ENCODE data around the gene GNAT2. TPM values are rescaled to one million over a fixed set of nuclear protein-coding genes. Genes with fewer than 3 reads are reported as not detected.

The GNAT2 gene
- polyA plus RNA-seq, 1 experiment: 0.09 TPM

DNA sequence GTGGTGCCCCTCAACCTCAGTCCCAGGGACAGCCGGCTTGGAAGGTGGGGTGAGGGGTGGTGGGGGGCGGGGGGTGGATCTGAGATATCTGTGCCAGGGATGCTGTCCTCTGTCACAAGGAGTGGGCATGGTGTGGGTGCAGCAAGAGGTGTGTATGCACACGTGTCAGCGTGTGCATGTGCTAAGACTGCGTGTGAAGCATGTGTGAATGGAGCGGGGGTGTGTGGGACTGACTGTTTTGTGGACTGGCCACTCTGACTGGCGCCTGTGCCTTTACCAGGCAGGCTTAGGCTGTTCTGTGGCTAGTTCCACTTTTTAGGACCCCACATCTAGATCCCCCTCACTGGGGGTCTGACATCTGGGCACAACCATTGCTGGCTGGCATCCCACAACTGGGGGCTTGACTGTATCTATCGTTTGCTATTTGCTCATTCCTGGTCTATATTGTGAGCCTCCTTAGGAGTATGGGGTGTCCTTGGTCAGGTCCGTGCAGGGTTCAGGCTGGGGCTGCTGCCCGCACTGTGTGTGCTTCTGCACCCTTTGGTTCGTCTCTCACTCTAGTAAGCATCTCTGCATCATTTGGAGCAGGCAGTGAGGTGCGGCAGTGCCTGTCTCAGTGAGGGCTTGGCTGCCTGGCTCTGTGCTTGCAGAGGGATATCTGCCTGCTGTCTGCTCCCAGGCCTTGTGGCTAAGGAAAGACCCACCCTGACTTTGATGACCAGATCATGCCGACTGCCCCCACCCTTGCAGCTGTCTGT is 2.1 kb upstream of the GNAT2 start:
- ChIA-PET POLR2A (interaction anchor here (0.6 kb wide), 1 partner anchor 138 kb away, joined by 21 read pairs; no protein-coding TSS in a partner anchor), CTCF (interaction anchor here (0.8 to 13.3 kb wide), 5 partner anchors 11 to 152 kb away, joined by 3 to 153 read pairs (median 4); no protein-coding TSS in a partner anchor)
- H3K36me3 ChIP-seq (ENCODE audit: control insufficient read depth, insufficient read depth, low read length): peaks cover 4% of the 10 kb centered on the region
- DNase-seq (ENCODE audit: low read depth): no peak
- no peaks in the 10 kb centered on the region for H3K27me3 ChIP-seq (ENCODE audit: control insufficient read depth, insufficient read depth, low read length)
- H3K4me3 ChIP-seq (ENCODE audit: low read depth, low read length): peak overlapping the region; percentile 83
- no peak for TF ChIP-seq CTCF (IDR thresholded peaks at IDR 0.05; ENCODE audit: insufficient read depth, low read depth, low read length)

DNA sequence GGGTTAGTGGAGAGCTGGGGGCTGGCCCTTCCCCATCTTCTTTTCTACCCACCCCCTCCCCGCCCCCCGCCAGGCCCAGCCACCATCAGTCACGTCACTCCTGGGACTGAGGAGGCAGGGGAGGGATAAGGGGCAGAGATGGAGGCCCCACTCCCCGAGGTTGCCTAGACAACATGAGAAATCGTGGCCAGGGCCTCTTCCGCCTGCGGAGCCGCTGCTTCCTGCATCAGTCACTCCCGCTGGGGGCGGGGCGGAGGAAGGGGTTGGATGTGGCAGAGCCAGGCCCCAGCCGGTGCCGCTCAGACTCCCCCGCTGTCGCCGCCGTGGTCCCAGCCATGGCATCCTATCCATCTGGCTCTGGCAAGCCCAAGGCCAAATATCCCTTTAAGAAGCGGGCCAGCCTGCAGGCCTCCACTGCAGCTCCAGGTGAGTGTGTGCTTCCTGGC is 1.4 kb upstream of the GNAT2 start:
- DNase-seq (ENCODE audit: low read depth): peak; percentile 71
- POLR2A ChIA-PET: interaction anchor here (0.8 kb wide), 1 partner anchor 72 kb away, joined by 6 read pairs; the partner anchor contains the start of gene GNAI3
- Histone ChIP-seq H3K4me3 (ENCODE audit: low read depth, low read length) (peak overlapping the region; percentile 83), H3K27me3 (ENCODE audit: control insufficient read depth, insufficient read depth, low read length) (no peaks in the 10 kb centered on the region), H3K36me3 (ENCODE audit: control insufficient read depth, insufficient read depth, low read length) (peaks cover 1% of the 10 kb centered on the region; the same call in 1 of the 2 replicates)
- TF ChIP-seq CTCF (IDR thresholded peaks at IDR 0.05; ENCODE audit: insufficient read depth, low read depth, low read length): no peak
- CTCF ChIA-PET: interaction anchor here (1.0 to 13.3 kb wide), 5 partner anchors 17 to 153 kb away, joined by 3 to 153 read pairs (median 5); partner anchors contain the start of gene GNAI3

DNA sequence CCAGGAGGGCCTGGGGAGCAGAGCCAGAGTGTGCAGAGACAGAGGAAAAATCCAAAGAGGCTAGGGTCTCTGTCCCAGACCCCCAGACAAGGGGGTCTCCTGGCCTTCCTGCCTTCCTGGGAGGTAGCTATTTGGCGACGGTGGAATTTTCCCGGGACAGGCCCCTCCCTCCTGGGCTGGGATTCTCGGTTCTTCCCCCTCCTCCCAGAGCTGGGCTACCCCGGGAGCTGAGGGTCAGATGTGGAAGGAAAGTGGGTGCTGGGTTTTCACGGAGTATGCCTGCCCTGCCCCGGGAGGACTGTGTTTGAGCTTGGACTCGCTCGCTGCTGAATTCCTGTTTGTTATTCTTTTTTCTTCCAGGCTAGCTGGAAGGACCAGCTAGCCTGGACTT is 980 bp upstream of the GNAT2 start:
- ChIA-PET POLR2A (interaction anchor here (0.8 kb wide), 1 partner anchor 72 kb away, joined by 6 read pairs; the partner anchor contains the start of gene GNAI3), CTCF (interaction anchor here (0.9 to 13.3 kb wide), 7 partner anchors 18 to 153 kb away, joined by 3 to 153 read pairs (median 4); partner anchors contain the start of gene GNAI3)
- DNase-seq (ENCODE audit: low read depth): no peak
- H3K4me3 ChIP-seq (ENCODE audit: low read depth, low read length): peak overlapping the region; percentile 83
- H3K27me3 ChIP-seq (ENCODE audit: control insufficient read depth, insufficient read depth, low read length): no peaks in the 10 kb centered on the region
- H3K36me3 ChIP-seq (ENCODE audit: control insufficient read depth, insufficient read depth, low read length): peaks cover 1% of the 10 kb centered on the region; the same call in 1 of the 2 replicates
- no peak for TF ChIP-seq CTCF (IDR thresholded peaks at IDR 0.05; ENCODE audit: insufficient read depth, low read depth, low read length)

GRCh38 chr1:109618661-109619575 is 498 bp downstream of the GNAT2 start:
- TF ChIP-seq CTCF (IDR thresholded peaks at IDR 0.05; ENCODE audit: insufficient read depth, low read depth, low read length): no peak
- ChIA-PET CTCF (interaction anchor here (1.0 to 13.3 kb wide), 2 partner anchors 19 to 127 kb away, joined by 3 to 153 read pairs; no protein-coding TSS in a partner anchor), POLR2A (no interaction called here)
- H3K36me3 ChIP-seq (ENCODE audit: control insufficient read depth, insufficient read depth, low read length): peaks cover 1% of the 10 kb centered on the region; the same call in 1 of the 2 replicates
- no peaks in the 10 kb centered on the region for H3K27me3 ChIP-seq (ENCODE audit: control insufficient read depth, insufficient read depth, low read length)
- peak overlapping the region; percentile 83 for H3K4me3 ChIP-seq (ENCODE audit: low read depth, low read length)
- DNase-seq (ENCODE audit: low read depth): no peak
